Activated B cell treated with CpG ODN at 0.5 μM for 24 hours (primary cell): ENCODE results near the gene WDR27. TPM values are rescaled to one million over a fixed set of nuclear protein-coding genes. Genes with fewer than 3 reads are reported as not detected.

ENCODE experiments used
- ATAC-seq: fragments of 200-7000 bp; cut with Tn5 transposase; one replicate; pipeline ENCODE4 v1.10.0; 2021; ENCODE audit warnings: low read depth, mild to moderate bottlenecking, moderate library complexity
- CTCF ChIA-PET: fragments of 350-600 bp; sonication (Branson Sonifier 250); formaldehyde crosslinking; loops from one replicate; lab custom pipeline; 2021; ENCODE audit warnings: antibody characterized with exemption; lab: Charles Lee
- POLR2A ChIA-PET: fragments of 350-600 bp; sonication (Branson Sonifier 250); formaldehyde crosslinking; loops from one replicate; lab custom pipeline; 2021; ENCODE audit warnings: antibody characterized with exemption; lab: Charles Lee
- DNase-seq: peaks from one replicate; pipeline ENCODE4 v3.0.0; 2022
- H3K27ac Mint-ChIP-seq: one replicate; pipeline ENCODE4 v1.8.0; 2020; ENCODE audit warnings: mixed read lengths
- H3K27me3 Mint-ChIP-seq: one replicate; pipeline ENCODE4 v1.8.0; 2021; ENCODE audit warnings: mixed read lengths
- H3K36me3 Mint-ChIP-seq: one replicate; pipeline ENCODE4 v1.8.0; 2021; ENCODE audit warnings: low read depth, mixed read lengths
- H3K4me1 Mint-ChIP-seq: one replicate; pipeline ENCODE4 v1.8.0; 2021; ENCODE audit warnings: mixed read lengths
- H3K4me3 Mint-ChIP-seq: one replicate; pipeline ENCODE4 v1.8.0; 2020; ENCODE audit warnings: mild to moderate bottlenecking, mixed read lengths
- H3K9me3 Mint-ChIP-seq: one replicate; pipeline ENCODE4 v1.8.0; 2020; ENCODE audit warnings: mixed read lengths
- CTCF ChIP-seq: fragments of 200-600 bp; IDR thresholded peaks from one replicate; pipeline ENCODE4 v1.8.0; 2022; ENCODE audit warnings: antibody characterized with exemption, mild to moderate bottlenecking
- intact Hi-C: fragments of 100-400 bp; cut with micrococcal nuclease; formaldehyde crosslinking; loops from one replicate; pipeline ENCODE4 v1.15.1; 2024
- total RNA-seq: library from RNA; stranded (reverse); gene quantifications from 2 replicates; pipeline ENCODE4 v1.2.3, GENCODE V29; 2022

The WDR27 gene
- total RNA-seq, 1 donor from 2014 or later, result 49.1 TPM

- DNase-seq (no peak), ATAC-seq (no peak)
- Mint-ChIP-seq H3K27me3 (no peaks in the 10 kb centered on the region), H3K9me3 (no peaks in the 10 kb centered on the region), H3K4me3 (no peak overlapping the region), H3K27ac (no peak overlapping the region), H3K36me3 (peaks cover 12% of the 10 kb centered on the region), H3K4me1 (no peaks in the 10 kb centered on the region)
- POLR2A ChIA-PET, result no interaction called here
- CTCF ChIA-PET, result interaction anchor here (0.6 kb wide), 1 partner anchor 104 kb away, joined by 3 read pairs; no protein-coding TSS in a partner anchor
- intact Hi-C loops, result no loop called here
- no peak for TF ChIP-seq CTCF
These were observed 127.9 kb downstream of the WDR27 start for GRCh38 chr6:169573883-169574282.

- CTCF ChIA-PET, result no interaction called here
- Mint-ChIP-seq H3K4me3 (no peak overlapping the region), H3K27ac (no peak overlapping the region)
These were observed 130.5 kb downstream of the WDR27 start for GRCh38 chr6:169571123-169571962.

GRCh38 chr6:169568314-169569087 lies 133.3 kb downstream of the WDR27 start:
- no peaks in the 10 kb centered on the region for H3K27me3 Mint-ChIP-seq
- no peak overlapping the region for H3K4me3 Mint-ChIP-seq

More at GRCh38 chr6:169571123-169571962, 130.5 kb downstream of the WDR27 start:
- Mint-ChIP-seq H3K4me1 (peaks cover 5% of the 10 kb centered on the region), H3K36me3 (peaks cover 4% of the 10 kb centered on the region), H3K9me3 (no peaks in the 10 kb centered on the region), H3K27me3 (no peaks in the 10 kb centered on the region)
- POLR2A ChIA-PET, result no interaction called here
- intact Hi-C loops, result no loop called here
- no peak for ATAC-seq
- TF ChIP-seq CTCF, result no peak
- DNase-seq, result no peak

GRCh38 chr6:169567819-169568218 lies 134.0 kb downstream of the WDR27 start:
- intact Hi-C loops, result no loop called here
- Mint-ChIP-seq H3K4me3 (no peak overlapping the region), H3K27me3 (no peaks in the 10 kb centered on the region), H3K9me3 (no peaks in the 10 kb centered on the region), H3K27ac (no peak overlapping the region), H3K4me1 (peaks cover 5% of the 10 kb centered on the region), H3K36me3 (peaks cover 8% of the 10 kb centered on the region)
- ATAC-seq, result no peak
- DNase-seq, result no peak
- ChIA-PET POLR2A (no interaction called here), CTCF (no interaction called here)
- no peak for TF ChIP-seq CTCF

More at GRCh38 chr6:169568314-169569087, 133.3 kb downstream of the WDR27 start:
- H3K4me1 Mint-ChIP-seq, result peaks cover 5% of the 10 kb centered on the region
- peaks cover 4% of the 10 kb centered on the region for H3K36me3 Mint-ChIP-seq
- TF ChIP-seq CTCF, result no peak
- ATAC-seq (no peak), DNase-seq (no peak)
- CTCF ChIA-PET, result no interaction called here
- POLR2A ChIA-PET, result no interaction called here
- no peaks in the 10 kb centered on the region for H3K9me3 Mint-ChIP-seq
- H3K27ac Mint-ChIP-seq, result no peak overlapping the region
- intact Hi-C loops, result no loop called here
